Neural cell (in vitro differentiated cells): ENCODE results near the gene LYRM7. TPM values are rescaled to one million over a fixed set of nuclear protein-coding genes. Genes with fewer than 3 reads are reported as not detected.

Source experiments
- H2AFZ ChIP-seq: fragments of 200-600, 300-800 bp; sonication (generic), shearing (Covaris generic); 2 replicates; pipeline ENCODE4 v1.6.0; 2014; ENCODE audit warnings: low read depth, mild to moderate bottlenecking, antibody characterized with exemption, low read length, moderate library complexity
- H3F3A ChIP-seq: fragments of 200-600 bp; shearing (Covaris generic); 2 replicates; pipeline ENCODE4 v1.6.1; 2016; ENCODE audit warnings: mild to moderate bottlenecking, moderate library complexity, mixed read lengths, antibody characterized with exemption, low read length; ENCODE audit not compliant: insufficient read depth, poor library complexity, severe bottlenecking
- H3K27ac ChIP-seq: fragments of 200-600, 300-800 bp; sonication (generic), shearing (Covaris generic); 2 replicates; pipeline ENCODE4 v1.5.1; 2014; ENCODE audit warnings: mild to moderate bottlenecking, low read length, moderate library complexity
- H3K27me3 ChIP-seq: fragments of 300-800, 200-600 bp; sonication (generic), shearing (Covaris generic); 2 replicates; pipeline ENCODE4 v1.6.0; 2014; ENCODE audit warnings: mild to moderate bottlenecking, low read depth, low read length, moderate library complexity; ENCODE audit not compliant: insufficient read depth
- H3K36me3 ChIP-seq: fragments of 300-800, 200-600 bp; sonication (generic), shearing (Covaris generic); 2 replicates; pipeline ENCODE4 v1.5.1; 2014; ENCODE audit warnings: mild to moderate bottlenecking, antibody characterized with exemption, low read length, moderate library complexity; ENCODE audit not compliant: insufficient read depth
- H3K4me2 ChIP-seq: fragments of 300-800, 200-600 bp; sonication (generic), shearing (Covaris generic); 2 replicates; pipeline ENCODE4 v1.6.0; 2014; ENCODE audit warnings: mild to moderate bottlenecking, low read length
- H3K4me3 ChIP-seq: fragments of 300-800, 200-600 bp; sonication (generic), shearing (Covaris generic); 2 replicates; pipeline ENCODE4 v1.5.1; 2014; ENCODE audit warnings: mild to moderate bottlenecking, low read length, moderate library complexity
- H3K79me2 ChIP-seq: fragments of 200-600 bp; shearing (Covaris generic); replicated peaks from 2 replicates; pipeline ENCODE4 v1.6.0; 2014; ENCODE audit warnings: mild to moderate bottlenecking, low read length, moderate library complexity; ENCODE audit not compliant: insufficient read depth
- H3K9ac ChIP-seq: fragments of 300-800, 200-600 bp; sonication (generic), shearing (Covaris generic); 2 replicates; pipeline ENCODE4 v1.6.1; 2016; ENCODE audit warnings: mild to moderate bottlenecking, low read length, mixed read lengths
- H3K9me2 ChIP-seq: fragments of 200-600 bp; shearing (Covaris generic); 2 replicates; pipeline ENCODE4 v1.6.1; 2016; ENCODE audit warnings: mild to moderate bottlenecking, low read length, mixed read lengths; ENCODE audit not compliant: insufficient read depth
- H3K9me3 ChIP-seq: fragments of 200-600, 300-800 bp; sonication (generic), shearing (Covaris generic); 2 replicates; pipeline ENCODE4 v1.6.1; 2016; ENCODE audit warnings: mild to moderate bottlenecking, mixed run types, low read length, moderate library complexity, mixed read lengths
- H4K20me1 ChIP-seq: fragments of 200-600 bp; shearing (Covaris generic); 2 replicates; pipeline ENCODE4 v1.6.1; 2016; ENCODE audit warnings: mild to moderate bottlenecking, mixed run types; ENCODE audit not compliant: insufficient read depth
- EP300 ChIP-seq: fragments of 450-650 bp; conservative IDR thresholded peaks from 2 replicates; pipeline ENCODE4 v1.6.1; 2014; ENCODE audit warnings: antibody characterized with exemption, mild to moderate bottlenecking, moderate library complexity; ENCODE audit not compliant: poor library complexity, severe bottlenecking
- EZH2 ChIP-seq: fragments of 200-600, 300-800 bp; shearing (Covaris generic), sonication (generic); IDR thresholded peaks from 2 replicates; pipeline ENCODE4 v1.6.1; 2014; ENCODE audit warnings: antibody characterized with exemption, low read length, borderline replicate concordance, mild to moderate bottlenecking; ENCODE audit not compliant: insufficient read depth, poor library complexity, severe bottlenecking
- MXI1 ChIP-seq: fragments of 450-650 bp; conservative IDR thresholded peaks from 2 replicates; pipeline ENCODE4 v1.6.1; 2014; ENCODE audit warnings: antibody characterized with exemption, mild to moderate bottlenecking; ENCODE audit not compliant: poor library complexity, severe bottlenecking
- POLR2AphosphoS5 ChIP-seq: IDR thresholded peaks from 2 replicates; pipeline ENCODE4 v1.6.1; 2012
- RAD21 ChIP-seq: fragments of 450-650 bp; conservative IDR thresholded peaks from 2 replicates; pipeline ENCODE4 v1.6.1; 2014; ENCODE audit warnings: antibody characterized with exemption, mild to moderate bottlenecking, moderate library complexity
- SMC3 ChIP-seq: fragments of 450-650 bp; conservative IDR thresholded peaks from 2 replicates; pipeline ENCODE4 v1.6.1; 2014; ENCODE audit warnings: antibody characterized with exemption, mild to moderate bottlenecking, moderate library complexity; ENCODE audit not compliant: poor library complexity
- TAF1 ChIP-seq: IDR thresholded peaks from 2 replicates; pipeline ENCODE4 v1.6.1; 2012; ENCODE audit warnings: low read depth
- polyA plus RNA-seq: library from polyadenylated mRNA; depleted of rRNA; stranded (reverse); fragments of >200 nt; gene quantifications from 2 replicates; pipeline ENCODE4 v1.2.3, GENCODE V29; 2014
- TF ChIP-seq, protein P1 (sequence below): fragments of 450-650 bp; IDR thresholded peaks from 2 replicates; pipeline ENCODE4 v1.5.1; 2014; ENCODE audit warnings: antibody characterized with exemption, mild to moderate bottlenecking, moderate library complexity; ENCODE audit not compliant: poor library complexity, severe bottlenecking
- TF ChIP-seq, protein P2 (sequence below): IDR thresholded peaks from 2 replicates; pipeline ENCODE4 v1.6.1; 2012; ENCODE audit warnings: borderline replicate concordance

Gene LYRM7
- polyA plus RNA-seq, 1 donor from 2014 or later, result 8.3 TPM

DNA sequence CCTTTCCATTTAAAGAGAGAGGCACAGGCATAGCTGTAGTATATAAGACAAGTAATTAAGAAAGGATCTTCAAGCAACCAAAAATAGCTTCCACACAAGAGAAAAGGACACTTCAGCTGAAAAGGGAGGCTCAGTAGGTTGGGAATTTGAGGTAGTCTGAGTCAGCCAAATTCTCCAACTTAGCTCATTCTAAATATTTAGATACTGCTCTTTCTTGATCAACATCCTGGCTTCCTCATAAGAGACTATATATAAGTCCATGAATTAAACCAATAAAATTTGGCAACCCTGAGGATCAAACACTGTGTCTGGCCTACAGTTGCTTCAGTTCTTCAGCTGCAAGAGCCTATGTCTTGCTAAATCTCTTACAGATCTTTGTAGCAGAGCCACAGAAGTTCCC is 23.5 kb upstream of the LYRM7 start:
- Histone ChIP-seq H3K9me3 (no peaks in the 10 kb centered on the region), H3K27me3 (no peaks in the 10 kb centered on the region), H2AFZ (no peak overlapping the region), H4K20me1 (no peaks in the 10 kb centered on the region), H3K4me3 (no peak overlapping the region), H3K27ac (no peak overlapping the region), H3K79me2 (no peaks in the 10 kb centered on the region), H3K9me2 (no peaks in the 10 kb centered on the region), H3K4me2 (no peak overlapping the region), H3K9ac (no peak overlapping the region), H3F3A (no peaks in the 10 kb centered on the region), H3K36me3 (no peaks in the 10 kb centered on the region)
- TF ChIP-seq, protein P1, sequence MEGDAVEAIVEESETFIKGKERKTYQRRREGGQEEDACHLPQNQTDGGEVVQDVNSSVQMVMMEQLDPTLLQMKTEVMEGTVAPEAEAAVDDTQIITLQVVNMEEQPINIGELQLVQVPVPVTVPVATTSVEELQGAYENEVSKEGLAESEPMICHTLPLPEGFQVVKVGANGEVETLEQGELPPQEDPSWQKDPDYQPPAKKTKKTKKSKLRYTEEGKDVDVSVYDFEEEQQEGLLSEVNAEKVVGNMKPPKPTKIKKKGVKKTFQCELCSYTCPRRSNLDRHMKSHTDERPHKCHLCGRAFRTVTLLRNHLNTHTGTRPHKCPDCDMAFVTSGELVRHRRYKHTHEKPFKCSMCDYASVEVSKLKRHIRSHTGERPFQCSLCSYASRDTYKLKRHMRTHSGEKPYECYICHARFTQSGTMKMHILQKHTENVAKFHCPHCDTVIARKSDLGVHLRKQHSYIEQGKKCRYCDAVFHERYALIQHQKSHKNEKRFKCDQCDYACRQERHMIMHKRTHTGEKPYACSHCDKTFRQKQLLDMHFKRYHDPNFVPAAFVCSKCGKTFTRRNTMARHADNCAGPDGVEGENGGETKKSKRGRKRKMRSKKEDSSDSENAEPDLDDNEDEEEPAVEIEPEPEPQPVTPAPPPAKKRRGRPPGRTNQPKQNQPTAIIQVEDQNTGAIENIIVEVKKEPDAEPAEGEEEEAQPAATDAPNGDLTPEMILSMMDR, result no peak
- no peak for TF ChIP-seq SMC3
- TF ChIP-seq MXI1, result no peak
- TF ChIP-seq RAD21, result no peak
- TF ChIP-seq POLR2AphosphoS5, result no peak
- TF ChIP-seq EZH2, result no peak
- no peak for TF ChIP-seq EP300
- TF ChIP-seq, protein P2, sequence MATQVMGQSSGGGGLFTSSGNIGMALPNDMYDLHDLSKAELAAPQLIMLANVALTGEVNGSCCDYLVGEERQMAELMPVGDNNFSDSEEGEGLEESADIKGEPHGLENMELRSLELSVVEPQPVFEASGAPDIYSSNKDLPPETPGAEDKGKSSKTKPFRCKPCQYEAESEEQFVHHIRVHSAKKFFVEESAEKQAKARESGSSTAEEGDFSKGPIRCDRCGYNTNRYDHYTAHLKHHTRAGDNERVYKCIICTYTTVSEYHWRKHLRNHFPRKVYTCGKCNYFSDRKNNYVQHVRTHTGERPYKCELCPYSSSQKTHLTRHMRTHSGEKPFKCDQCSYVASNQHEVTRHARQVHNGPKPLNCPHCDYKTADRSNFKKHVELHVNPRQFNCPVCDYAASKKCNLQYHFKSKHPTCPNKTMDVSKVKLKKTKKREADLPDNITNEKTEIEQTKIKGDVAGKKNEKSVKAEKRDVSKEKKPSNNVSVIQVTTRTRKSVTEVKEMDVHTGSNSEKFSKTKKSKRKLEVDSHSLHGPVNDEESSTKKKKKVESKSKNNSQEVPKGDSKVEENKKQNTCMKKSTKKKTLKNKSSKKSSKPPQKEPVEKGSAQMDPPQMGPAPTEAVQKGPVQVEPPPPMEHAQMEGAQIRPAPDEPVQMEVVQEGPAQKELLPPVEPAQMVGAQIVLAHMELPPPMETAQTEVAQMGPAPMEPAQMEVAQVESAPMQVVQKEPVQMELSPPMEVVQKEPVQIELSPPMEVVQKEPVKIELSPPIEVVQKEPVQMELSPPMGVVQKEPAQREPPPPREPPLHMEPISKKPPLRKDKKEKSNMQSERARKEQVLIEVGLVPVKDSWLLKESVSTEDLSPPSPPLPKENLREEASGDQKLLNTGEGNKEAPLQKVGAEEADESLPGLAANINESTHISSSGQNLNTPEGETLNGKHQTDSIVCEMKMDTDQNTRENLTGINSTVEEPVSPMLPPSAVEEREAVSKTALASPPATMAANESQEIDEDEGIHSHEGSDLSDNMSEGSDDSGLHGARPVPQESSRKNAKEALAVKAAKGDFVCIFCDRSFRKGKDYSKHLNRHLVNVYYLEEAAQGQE, result no peak
- no peak for TF ChIP-seq TAF1

DNA sequence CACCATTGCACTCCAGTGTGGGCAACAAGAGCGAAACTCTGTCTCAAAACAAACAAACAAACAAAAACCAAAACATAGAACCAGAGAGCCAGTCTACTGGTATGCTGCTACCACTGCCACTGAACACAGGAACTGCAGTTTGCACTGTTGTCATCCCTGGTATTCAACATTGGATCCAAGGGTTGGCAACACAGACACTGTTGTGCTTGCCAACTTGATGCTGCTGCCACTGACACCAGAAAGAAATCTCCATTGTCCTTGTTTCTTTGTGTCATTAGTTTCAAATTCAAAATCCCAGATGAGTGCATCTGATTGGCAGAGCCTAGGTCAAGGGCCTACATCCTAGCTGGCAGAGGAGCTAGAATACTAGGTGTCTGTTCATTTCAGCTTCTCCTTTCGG is 21.9 kb upstream of the LYRM7 start:
- Histone ChIP-seq H3K9me3 (no peaks in the 10 kb centered on the region), H3K27ac (no peak overlapping the region), H3K79me2 (no peaks in the 10 kb centered on the region), H3K9ac (no peak overlapping the region), H4K20me1 (no peaks in the 10 kb centered on the region), H3F3A (no peaks in the 10 kb centered on the region), H3K9me2 (no peaks in the 10 kb centered on the region), H3K36me3 (no peaks in the 10 kb centered on the region), H3K4me3 (no peak overlapping the region), H3K27me3 (no peaks in the 10 kb centered on the region), H3K4me2 (no peak overlapping the region), H2AFZ (no peak overlapping the region)
- no peak for TF ChIP-seq RAD21
- no peak for TF ChIP-seq EP300
- no peak for TF ChIP-seq POLR2AphosphoS5
- TF ChIP-seq, protein P1, result no peak
- TF ChIP-seq, protein P2, result no peak
- no peak for TF ChIP-seq MXI1
- no peak for TF ChIP-seq EZH2
- TF ChIP-seq SMC3, result no peak
- TF ChIP-seq TAF1, result no peak
